ENCODE data around the gene UEVLD.

DNA sequence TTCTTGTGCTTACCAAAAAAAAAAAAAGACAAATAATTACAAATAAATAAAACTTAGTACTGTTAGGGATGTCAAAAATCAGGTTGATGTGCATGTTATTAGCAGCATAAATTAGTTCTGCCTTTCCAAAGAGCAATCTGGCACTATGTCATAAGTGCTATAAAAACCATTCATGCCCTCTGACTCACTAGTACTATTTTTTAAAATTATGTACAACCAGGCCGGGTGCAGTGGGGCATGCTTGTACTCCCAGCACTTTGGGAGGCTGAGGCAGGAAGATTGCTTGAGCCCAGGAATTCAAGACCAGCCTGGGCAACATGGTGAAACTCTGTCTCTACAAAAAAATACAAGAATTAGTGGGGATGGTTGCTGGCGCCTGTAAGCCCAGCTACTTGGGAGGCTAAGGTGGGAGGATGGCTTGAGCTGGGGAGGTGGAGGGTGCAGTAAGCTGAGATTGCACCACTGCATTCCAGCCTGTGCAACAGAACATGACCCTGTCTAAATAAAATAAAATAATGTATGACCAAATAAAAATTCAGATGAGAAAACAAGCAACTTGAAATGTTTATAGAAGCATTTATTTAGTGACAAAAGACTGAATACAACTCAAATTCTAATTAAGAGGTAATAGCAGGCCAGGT, 25.3 kb downstream of the UEVLD start:
- TF ChIP-seq, protein P1, sequence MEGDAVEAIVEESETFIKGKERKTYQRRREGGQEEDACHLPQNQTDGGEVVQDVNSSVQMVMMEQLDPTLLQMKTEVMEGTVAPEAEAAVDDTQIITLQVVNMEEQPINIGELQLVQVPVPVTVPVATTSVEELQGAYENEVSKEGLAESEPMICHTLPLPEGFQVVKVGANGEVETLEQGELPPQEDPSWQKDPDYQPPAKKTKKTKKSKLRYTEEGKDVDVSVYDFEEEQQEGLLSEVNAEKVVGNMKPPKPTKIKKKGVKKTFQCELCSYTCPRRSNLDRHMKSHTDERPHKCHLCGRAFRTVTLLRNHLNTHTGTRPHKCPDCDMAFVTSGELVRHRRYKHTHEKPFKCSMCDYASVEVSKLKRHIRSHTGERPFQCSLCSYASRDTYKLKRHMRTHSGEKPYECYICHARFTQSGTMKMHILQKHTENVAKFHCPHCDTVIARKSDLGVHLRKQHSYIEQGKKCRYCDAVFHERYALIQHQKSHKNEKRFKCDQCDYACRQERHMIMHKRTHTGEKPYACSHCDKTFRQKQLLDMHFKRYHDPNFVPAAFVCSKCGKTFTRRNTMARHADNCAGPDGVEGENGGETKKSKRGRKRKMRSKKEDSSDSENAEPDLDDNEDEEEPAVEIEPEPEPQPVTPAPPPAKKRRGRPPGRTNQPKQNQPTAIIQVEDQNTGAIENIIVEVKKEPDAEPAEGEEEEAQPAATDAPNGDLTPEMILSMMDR (conservative IDR thresholded peaks at IDR 0.05; ENCODE audit: low read length) = no peak
- no peak for TF ChIP-seq EZH2phosphoT487 (IDR thresholded peaks at IDR 0.05; ENCODE audit: borderline replicate concordance)

All from Loucy (cell line).